Measurements from ENCODE around the gene ADAMTS19.

Gene ADAMTS19

DNA sequence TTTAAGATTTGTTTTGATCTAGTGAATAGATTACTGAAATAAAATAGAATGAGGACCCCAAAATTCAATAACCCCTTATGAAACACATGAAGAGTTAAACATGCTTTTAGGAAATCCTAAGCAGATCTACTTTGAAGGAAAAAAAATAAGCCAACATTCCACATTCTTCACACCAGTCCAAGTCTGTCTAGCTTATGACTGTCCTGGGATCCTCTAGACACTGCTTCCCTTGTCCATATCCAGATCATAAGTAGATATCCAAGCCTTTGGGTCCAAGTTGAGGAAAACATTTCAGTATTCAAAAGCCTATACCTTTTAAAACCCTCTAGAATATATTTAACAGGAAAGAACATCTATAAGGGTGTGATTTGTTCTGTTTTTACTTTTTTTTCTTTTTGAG, 228.9 kb downstream of the ADAMTS19 start:
- no peak for DNase-seq (ENCODE audit: low spot score)

DNA sequence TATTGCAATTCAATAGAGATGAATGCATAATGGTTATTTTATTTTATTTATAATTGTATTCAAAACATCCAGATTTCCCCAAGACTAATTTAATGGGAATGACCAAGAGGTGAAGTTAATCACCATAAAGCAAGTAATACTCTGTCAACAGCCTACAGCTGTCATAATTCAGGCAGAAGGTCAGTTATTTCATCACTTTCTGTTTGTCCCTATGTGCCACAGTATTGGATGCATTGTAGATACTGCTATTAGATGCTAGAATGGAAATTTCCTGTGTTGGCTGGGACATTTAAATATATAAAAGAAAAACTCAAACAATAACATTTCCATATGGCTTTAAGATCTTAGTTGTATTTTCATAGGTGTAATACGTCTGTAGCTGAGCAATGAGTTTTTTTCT, 231.1 kb downstream of the ADAMTS19 start:
- no peak for DNase-seq (ENCODE audit: low spot score)

DNA sequence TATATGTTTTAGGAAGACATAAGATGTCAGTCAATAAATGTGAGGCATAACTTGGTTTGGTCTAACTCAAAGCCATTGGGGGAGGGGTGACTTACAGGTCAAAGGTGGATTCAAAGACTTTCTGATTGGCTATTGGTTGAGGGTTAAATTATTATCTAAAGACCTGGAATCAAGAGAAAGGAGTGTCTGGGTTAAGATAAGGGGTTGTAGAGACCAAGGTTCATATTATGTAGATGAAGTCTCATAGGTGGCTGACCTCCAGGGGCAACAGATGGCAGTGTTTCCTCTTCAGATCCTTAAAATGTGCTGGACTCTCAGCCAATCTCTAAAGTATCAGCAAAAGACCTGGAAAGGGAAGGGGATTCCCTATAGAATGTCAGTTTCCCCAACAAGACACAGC, 236.5 kb downstream of the ADAMTS19 start:
- no peak for DNase-seq (ENCODE audit: low spot score)

DNA sequence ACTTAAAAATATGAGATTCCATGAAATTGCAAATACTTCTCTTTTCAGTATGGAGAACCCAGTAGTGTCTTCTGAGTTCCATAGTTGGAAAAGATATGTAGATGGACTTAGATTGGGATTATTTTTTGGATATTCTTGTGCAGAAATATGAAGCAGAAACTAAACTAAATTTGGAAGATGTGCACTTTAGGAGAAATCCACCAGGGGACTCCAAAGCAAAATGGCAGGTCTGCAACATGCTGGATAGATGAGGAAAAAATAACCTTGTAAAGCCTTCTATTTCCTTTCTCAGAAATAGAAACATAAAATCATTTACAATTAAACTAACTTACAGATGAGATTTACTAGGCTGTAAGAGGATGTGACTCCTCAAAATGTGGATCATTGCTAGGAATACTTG, 238.6 kb downstream of the ADAMTS19 start:
- DNase-seq (ENCODE audit: low spot score): no peak

DNA sequence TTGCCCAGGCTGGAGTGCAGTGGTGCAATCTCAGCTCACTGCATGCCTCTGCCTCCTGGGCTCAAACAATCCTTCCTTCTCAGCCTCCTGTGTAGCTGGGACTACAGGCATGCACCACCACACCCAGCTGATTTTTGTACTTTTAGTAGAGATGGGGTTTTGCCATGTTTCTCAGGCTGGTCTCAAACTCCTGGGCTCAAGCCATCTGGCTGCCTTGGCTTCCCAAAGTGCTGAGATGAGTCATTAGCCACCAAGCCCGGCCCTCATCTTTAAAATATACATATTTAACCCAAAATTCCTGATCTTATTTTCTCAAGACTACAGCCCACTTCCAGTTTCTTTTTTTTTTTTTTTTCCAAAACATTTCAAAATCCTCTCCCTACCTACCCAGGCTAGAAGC, 256.1 kb downstream of the ADAMTS19 start:
- no peak for DNase-seq (ENCODE audit: low spot score)

DNA sequence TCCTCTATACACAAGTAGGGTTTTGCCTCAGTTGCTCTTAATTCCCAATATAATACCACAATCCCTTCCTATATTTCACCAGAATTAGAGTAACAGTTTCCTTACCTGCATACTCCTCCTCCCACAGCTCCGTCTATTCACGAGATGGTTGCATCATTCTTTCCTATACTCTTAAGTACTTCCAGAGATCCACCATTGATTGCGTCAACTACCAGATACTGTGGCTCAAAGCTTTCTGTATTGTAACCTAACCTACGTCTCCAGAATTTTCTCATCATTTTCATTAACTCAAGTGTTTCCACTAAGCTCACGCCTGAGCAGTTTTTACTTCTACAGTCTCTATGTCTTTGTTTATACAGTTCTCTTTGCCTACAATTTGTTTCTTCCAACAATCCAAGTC, 256.6 kb downstream of the ADAMTS19 start:
- DNase-seq (ENCODE audit: low spot score): no peak

DNA sequence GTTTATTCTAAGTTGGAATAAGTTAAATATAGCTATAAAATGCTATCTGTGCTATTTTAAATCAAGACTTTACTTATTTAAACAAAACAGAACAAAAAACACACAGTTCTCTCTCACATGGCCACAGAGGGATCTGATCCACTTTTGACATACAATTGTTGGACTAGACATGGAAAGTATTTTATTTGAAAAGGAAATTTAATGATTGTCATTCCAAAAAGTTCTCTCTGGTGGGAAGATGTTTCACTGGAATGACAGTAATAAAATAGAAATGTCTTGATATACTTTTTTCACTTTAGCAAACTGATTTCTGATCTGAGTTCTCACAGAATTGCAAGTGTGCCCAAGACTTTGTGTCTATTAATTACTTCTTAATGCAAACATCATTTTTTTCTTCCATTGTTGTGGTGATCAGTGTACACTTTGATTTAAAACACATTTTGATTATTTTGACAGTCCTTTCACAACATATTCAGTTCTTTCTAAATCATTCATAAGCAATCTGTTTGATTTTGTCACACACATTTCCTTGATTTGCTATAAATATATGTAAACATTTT, 257.7 kb downstream of the ADAMTS19 start:
- no peak for DNase-seq (ENCODE audit: low spot score)

DNA sequence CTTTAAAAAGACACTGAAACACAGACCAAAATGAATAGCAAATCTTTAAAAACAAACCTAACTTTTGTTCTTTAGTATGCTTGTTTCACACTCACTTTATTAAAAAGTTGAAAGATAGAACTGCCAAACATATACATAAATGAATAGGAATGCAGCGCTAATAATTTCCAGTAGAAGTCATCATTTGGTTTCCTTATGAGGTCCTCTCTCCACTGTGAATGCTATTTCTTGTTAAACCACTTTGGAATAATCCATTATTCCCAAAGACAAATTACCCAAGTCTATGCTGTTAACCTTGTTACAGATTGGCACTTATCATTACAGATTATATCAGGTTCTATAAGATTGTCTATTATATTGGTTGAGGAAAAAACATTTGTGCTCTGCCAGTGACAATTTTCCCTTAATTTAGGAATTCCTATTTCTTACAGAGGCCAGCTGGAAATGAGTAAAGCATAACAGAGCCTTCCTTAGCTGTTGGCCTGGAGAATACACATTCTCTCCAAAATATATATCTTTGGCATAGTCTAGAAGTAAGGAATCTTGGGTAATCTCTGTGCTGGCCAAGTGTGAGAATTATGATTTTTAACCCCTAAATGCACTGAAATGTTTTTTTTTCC, 258.5 kb downstream of the ADAMTS19 start:
- no peak for DNase-seq (ENCODE audit: low spot score)

DNA sequence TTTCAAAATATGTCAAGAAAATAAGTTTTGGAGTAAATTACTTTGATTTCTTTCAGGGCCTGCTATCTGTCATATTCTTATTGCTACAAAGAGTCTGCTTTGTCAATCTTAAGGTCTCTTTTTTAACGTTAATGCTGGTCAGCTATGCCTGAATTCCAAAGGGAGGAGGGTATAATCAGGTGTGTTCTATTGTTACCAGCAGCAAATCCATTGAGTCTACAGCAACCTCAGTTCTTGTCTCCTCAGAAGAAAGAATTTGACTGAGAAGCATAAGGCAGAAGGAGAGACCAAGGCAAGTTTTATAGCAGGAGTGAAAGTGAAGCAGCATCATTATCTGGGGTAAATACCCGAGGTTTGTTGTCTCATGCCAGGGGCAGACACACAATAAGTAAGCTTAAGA, 264.1 kb downstream of the ADAMTS19 start:
- no peak for DNase-seq (ENCODE audit: low spot score)

DNA sequence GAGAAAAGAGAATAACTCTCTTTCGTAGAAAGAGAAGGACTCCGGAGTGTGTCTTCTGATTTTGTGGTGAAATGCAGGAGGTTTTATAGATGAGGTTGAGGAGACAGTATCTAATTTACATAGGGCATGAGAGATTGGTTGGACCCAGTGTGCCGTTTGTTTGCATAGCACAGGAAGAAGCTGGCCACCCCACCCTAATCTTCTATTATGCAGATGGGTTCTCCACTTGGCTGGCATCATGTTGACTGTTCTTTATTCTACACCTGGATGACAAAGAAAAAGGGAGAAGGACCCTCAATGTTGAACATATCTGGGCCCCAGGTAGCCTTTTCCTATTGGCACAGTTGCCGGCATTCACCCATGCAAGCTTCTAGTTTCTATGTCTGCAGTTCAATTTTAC, 264.5 kb downstream of the ADAMTS19 start:
- DNase-seq (ENCODE audit: low spot score): no peak

DNA sequence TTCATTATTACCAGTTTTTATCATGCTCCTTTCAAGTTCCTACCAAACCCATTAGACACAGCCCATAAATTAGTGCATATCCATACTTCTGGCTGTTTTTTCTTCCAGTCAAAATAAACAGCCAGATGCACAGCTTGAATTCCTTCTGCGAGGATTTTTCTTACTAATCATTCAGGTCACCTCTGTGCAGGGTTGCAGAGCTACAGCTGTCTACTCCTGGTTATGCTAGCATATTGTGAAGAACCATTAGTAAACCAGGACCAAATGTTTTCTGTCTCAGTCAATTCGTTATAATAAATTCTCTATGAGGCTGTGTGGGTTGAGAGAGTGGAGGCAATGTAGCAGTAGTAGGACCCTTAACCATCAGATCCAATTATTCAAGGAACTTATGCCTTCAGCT, 279.7 kb downstream of the ADAMTS19 start:
- no peak for DNase-seq (ENCODE audit: low spot score)

DNA sequence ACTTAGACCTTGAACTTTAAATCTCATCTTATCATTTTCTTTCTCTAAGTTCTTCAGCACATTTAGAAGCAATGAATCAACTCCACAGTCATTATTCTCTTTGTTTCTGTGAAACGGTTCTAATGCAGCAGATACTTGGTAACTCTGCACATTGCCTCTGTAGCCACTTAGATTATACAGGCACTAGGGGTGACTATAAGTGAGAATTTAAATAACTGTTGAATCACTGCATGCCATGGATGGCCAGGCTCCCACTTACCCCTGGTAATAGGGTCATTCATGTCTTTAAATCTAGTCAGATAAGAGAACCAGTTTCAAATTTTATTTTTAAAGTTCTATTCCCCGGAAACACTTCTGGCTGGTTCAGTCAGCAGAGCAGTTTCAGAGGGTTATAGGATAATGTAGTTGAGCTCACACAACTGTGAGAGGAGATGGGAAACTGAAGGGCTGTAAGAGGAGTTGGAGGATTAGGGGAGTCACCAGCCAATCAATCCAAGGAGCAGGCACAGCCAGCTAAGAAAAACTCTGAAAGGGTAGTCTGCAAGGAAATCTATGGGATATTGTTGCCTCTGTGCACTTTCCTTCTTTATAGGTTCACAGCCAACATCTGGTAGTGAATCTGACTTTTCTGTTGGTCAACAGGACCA, 283.6 kb downstream of the ADAMTS19 start:
- DNase-seq (ENCODE audit: low spot score): no peak

DNA sequence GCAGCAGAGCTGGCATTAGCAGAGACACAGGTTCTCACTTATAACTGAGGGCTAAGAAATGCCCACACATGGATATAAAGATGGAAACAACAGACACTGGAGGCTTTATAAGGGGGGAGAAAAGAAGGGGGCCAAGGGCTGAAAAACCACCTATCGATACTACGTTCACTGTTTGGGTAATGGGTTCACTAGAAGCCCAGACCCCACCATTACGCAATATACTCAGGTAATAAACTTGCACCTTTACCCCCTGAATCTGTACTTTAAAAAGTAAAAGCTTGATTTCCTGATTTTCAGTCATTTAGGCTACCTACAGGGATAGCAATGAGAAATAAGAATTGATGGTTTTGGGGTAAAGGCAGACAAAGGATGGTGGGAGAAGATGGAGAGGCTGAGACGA, 285.9 kb downstream of the ADAMTS19 start:
- DNase-seq (ENCODE audit: low spot score): no peak

DNA sequence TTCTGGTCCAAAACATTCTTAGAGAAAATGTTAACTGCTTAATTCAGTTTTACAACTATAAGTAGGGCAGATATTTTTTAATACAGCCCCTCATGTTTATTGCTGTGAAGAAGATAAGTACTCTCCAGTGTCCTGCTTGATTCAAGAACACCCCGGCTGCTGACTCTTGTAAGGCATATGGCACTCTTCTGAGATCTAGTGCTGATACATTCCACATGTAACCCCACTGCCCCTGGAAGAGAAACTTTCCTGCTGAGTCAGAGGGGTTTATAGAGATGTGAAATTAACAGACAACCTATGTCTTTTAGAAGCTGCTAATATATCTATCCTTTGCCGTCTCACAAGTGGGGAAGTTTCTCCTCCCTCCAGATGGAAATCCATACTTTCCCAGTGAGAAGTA, 286.8 kb downstream of the ADAMTS19 start:
- no peak for DNase-seq (ENCODE audit: low spot score)

DNA sequence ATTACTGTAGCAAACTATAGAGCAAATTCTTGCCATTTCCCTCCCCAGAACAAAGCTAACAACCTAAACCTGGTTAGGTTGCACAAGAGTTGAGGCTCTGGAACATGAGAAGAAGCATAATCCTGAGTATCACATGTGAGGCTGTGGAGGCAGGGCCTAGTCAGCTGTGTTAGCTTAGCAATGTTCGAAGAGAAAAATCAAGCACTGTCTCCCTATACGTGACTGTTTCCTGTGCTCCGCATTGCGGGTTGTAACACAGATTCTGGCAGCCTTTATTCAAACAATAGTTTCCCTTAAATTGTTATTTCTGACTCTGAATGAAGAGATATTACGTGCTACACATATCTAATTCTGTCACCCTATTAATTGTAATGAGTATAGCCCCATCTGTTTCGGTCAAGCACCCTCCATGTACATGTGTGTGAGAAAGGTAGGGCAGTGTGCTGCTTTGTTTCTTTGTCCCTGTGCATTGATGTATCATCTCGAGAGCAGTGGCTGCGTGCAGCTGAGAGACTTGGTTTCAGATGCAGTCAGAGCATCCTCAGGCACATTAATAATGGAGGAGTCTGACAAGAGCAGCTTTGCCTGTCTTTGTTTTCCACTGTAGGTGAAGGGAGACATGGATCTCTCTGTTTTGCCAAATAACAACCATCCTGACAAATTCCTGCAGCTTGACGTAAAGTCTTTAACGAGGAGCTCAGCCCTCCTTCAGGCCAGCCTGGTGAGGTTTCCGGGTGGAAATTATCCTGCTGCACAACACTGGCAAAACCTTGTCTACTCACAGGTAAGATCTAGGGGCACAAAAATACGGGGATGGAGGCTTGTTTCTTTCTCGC, 287.7 kb downstream of the ADAMTS19 start, which contains the start of gene MINAR2:
Gene MINAR2 (plus strand): TSS at position 523 of the 836 bp plus-strand sequence. CDS start 97 bp downstream, at position 620.
- no peak for DNase-seq (ENCODE audit: low spot score)

DNA sequence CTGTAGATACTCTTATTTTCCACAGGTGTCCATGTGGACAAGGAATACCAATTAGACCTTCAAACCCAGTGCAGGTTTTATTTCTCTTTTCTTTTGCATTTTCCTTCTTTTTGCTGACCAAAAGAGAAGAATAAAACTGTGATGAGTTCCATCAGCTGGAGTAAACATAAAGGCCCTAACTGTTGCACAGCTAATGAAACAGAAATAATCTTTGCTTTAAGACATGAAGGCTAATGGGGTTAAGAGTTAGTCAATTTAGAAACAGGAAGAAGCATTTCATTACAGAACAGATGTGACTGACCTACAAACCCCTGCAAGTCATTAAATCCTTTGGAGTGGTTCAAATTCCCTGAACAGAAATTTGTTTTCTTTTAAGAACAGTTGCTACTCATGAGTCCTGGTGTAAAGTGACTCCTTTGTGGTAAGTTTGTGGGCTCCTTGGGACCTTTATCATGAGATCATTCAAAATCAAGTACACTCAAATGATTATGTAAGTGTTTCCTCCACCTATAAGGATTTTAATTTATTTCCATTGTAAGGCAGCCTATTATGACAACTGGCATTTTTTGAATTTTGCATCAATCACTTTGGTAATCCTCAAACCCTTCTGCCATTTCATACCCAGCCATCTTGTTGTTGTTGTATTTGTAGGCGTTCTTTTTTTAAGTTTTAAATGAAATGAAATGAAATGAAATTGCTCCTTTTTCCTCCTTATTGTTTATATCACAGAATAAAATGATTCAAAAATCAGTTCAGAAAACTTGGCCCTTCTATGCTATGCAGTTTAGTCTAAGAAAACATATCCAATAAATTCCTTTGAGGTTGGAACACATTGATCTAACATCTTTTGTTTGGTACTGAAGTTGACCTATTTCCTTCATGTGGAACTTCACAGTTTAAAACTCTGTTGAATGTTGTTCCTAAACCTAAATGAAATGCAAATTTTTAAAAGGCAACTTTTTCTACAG, 289.1 kb downstream of the ADAMTS19 start:
- no peak for DNase-seq (ENCODE audit: low spot score)

DNA sequence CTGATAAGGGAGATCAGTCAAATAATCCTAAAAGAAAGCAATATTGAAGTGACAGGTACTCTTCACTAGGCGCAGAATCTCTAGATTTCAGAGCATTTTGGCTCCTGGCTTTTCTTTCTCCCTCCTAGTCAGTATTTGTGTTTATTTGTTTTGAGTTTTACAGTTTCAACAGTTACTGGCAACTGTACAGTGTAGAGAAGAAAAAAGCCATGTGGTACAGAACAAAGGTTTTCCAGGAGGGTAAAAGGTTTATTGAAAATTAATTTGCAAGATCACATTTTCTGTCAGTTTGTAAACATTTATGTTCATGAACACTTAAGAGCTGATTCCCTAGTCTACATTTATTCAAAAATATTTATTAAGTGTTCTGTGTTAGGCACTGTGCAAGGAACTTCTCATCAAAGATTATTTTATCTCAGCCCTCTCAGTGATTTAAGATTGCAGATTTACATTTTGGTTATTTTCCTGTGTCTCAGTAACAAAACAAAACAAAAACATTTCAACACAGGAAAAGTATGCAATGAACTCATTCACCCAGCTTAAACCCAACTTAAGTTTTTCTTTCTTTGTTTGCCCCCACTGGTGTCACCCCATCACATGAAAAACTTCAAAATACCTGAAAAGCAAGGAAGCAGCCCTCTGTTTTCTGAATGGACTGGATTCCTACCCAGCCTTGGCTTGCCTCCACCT, 300.7 kb downstream of the ADAMTS19 start:
- DNase-seq (ENCODE audit: low spot score): no peak

DNA sequence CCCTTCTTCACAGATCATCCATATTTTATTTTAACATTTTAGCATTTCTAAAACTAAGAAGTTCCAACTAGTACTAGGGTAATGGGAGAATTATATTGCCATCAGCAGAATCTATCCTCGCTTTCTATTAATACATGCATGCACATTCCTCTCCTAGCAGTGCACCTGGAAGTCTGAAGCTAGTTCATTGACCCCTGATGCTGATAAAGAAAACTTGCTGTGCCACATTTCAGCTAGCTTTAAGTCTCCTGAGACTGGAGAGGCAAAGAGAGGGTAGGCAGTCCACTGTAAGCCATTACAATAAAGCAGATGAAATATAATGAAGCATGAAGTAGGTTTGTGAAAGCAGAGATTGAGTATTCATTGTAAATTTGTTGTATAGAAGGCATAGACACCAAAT, 303.6 kb downstream of the ADAMTS19 start:
- DNase-seq (ENCODE audit: low spot score): no peak

DNA sequence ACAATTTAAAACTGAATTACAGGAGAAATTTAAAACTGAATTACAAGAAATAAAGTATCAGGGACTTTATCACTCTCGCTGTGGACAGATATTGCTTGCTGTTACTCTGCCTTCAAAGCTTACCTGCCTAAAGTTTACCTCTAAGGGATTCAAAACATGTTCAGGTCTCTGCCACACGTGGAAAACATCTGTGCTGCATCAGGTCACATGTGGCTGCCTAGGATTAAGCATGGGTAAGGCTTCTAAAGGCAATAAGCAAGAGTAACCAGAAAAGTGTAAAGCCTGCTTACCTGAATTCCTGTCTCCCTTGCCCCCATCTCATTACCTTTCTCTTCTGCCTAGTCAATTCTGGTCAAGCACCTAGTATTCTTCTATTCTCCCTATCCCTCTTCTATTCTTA, 306.7 kb downstream of the ADAMTS19 start:
- no peak for DNase-seq (ENCODE audit: low spot score)

DNA sequence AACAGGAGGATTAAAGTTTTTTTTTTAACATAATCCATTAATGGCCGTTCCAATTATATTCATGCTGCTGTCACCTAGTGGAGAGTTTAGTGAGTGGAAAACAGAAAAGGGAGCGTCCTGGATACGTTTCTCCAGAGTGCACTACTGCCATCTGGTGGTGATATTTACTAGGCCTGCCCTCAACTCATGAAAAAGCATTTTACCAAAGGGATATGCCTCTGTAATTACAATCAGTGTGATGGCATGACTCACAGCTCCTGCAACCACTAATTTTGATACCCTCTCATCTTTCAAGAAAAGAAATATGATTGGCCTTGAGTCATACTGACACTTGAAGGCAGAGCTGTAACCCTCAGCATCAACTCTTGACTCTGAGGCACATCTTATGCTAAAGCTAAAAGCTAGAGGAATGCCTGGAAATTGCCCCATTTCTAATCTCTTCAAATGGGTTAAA, 307.9 kb downstream of the ADAMTS19 start:
- DNase-seq (ENCODE audit: low spot score): peak; percentile 76

DNA sequence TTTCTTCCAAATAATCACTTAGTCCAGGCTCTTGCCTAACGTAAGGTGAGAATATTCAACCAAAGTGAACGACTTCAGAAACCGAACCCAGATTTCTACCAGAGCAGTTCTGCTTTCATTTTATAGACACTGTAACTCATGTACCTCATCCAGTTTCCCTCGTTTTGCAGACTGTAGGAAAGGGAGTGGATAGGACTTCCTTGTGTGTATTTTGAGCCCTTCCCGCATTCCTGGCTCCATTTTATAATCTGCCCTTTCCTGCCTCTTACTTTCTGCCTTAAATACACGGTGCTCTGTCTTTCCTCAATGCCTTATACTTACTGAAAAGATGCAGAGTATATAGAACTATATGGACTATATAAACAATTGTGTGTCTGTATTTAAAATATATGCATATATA, 308.6 kb downstream of the ADAMTS19 start:
- DNase-seq (ENCODE audit: low spot score): no peak
